Renal pelvis (tissue), 4 donors: ENCODE measurements around the gene OPRL1. TPM values are rescaled to one million over a fixed set of nuclear protein-coding genes. Genes with fewer than 3 reads are reported as not detected.
"Not testable (repeated sequence)": the region's sequence is repeated elsewhere in the genome, so short reads cannot be mapped to it uniquely, and the experiment has no call there.

ENCODE experiments used
- DNase-seq: peaks from one replicate; pipeline ENCODE4 v3.0.0-alpha.2; 2013
- polyA plus RNA-seq, 3 donors: library from polyadenylated mRNA; unstranded; fragments of 120-200 nt; gene quantifications; one replicate each; pipeline ENCODE4 v1.2.1, GENCODE V29; 2013; ENCODE audit not compliant: insufficient read length in 3 of 3

Gene OPRL1
- polyA plus RNA-seq, 3 donors, result 0.94 to 1.2 (median 1.1) TPM

- DNase-seq, result peak; percentile 74
Observed at GRCh38 chr20:64083378-64083803, 3.5 kb downstream of the OPRL1 start.

- DNase-seq, result no peak
Observed at GRCh38 chr20:64083804-64084684, 4.2 kb downstream of the OPRL1 start, which contains the start of gene LKAAEAR1. TSS of gene LKAAEAR1 (minus strand) at chr20:64084398. CDS start at chr20:64084219, 179 bp downstream.

- DNase-seq, result no peak
Observed at GRCh38 chr20:64084685-64085152, 4.8 kb downstream of the OPRL1 start.

- no peak for DNase-seq
Observed at GRCh38 chr20:64086801-64087200, 6.9 kb downstream of the OPRL1 start.

GRCh38 chr20:64087226-64087825 is 7.4 kb downstream of the OPRL1 start:
- DNase-seq, result not testable (repeated sequence)

- DNase-seq, result not testable (repeated sequence)
Observed at GRCh38 chr20:64088586-64088985, 8.7 kb downstream of the OPRL1 start.

- no peak for DNase-seq
Observed at GRCh38 chr20:64090165-64090564, 10.3 kb downstream of the OPRL1 start.

GRCh38 chr20:64091340-64091739 is 11.5 kb downstream of the OPRL1 start:
- no peak for DNase-seq

- DNase-seq, result no peak
Observed at GRCh38 chr20:64091770-64092169, 11.9 kb downstream of the OPRL1 start.

GRCh38 chr20:64092258-64093012 is 12.6 kb downstream of the OPRL1 start:
- DNase-seq, result no peak

- DNase-seq, result no peak
Observed at GRCh38 chr20:64093013-64093503, 13.2 kb downstream of the OPRL1 start.

GRCh38 chr20:64095455-64095854 is 15.6 kb downstream of the OPRL1 start:
- DNase-seq, result no peak

- DNase-seq, result no peak
Observed at GRCh38 chr20:64095927-64096326, 16.0 kb downstream of the OPRL1 start.

- no peak for DNase-seq
Observed at GRCh38 chr20:64096535-64096934, 16.7 kb downstream of the OPRL1 start.

GRCh38 chr20:64098471-64099013 is 18.7 kb downstream of the OPRL1 start:
- no peak for DNase-seq

- no peak for DNase-seq
Observed at GRCh38 chr20:64099086-64099786, 19.4 kb downstream of the OPRL1 start.

GRCh38 chr20:64099880-64100565 is 20.1 kb downstream of the OPRL1 start:
- DNase-seq, result no peak

GRCh38 chr20:64100566-64100888 is 20.6 kb downstream of the OPRL1 start:
- no peak for DNase-seq

GRCh38 chr20:64100946-64101688 is 21.2 kb downstream of the OPRL1 start:
- DNase-seq, result no peak
